SK-N-MC (cell line): ENCODE measurements around the gene UBXN2A.

Experiments
- EZH2 ChIP-seq: fragments of 200-600 bp; sonication (generic); IDR thresholded peaks from one replicate; pipeline ENCODE4 v1.6.1; 2017; ENCODE audit warnings: antibody characterized with exemption
- FOXP2 ChIP-seq: optimal IDR thresholded peaks from 2 replicates; pipeline ENCODE3; 2011; ENCODE audit warnings: mild to moderate bottlenecking, moderate library complexity; ENCODE audit not compliant: insufficient read depth; ENCODE audit errors: extremely low read length, control extremely low read depth
- POLR2AphosphoS5 ChIP-seq: IDR thresholded peaks from 2 replicates; pipeline ENCODE4 v1.6.1; 2012; ENCODE audit warnings: mild to moderate bottlenecking, low read depth, low read length, borderline replicate concordance

GRCh38 chr2:23988371-23988770 is 48.1 kb downstream of the UBXN2A start:
- TF ChIP-seq EZH2 (no peak), POLR2AphosphoS5 (no peak), FOXP2 (no peak)
